ENCODE results near the gene ARIH1.

- no peak for TF ChIP-seq CTCF (IDR thresholded peaks at IDR 0.05)
- TF ChIP-seq EZH2 (IDR thresholded peaks at IDR 0.05; ENCODE audit: borderline replicate concordance, insufficient read depth, low read depth, low read length, poor library complexity, severe bottlenecking), result no peak
These were observed 23.3 kb upstream of the ARIH1 start for GRCh38 chr15:72450805-72451204.

Measured in B cell (primary cell).